ENCODE results near the gene CTSK.

Gene CTSK

GRCh38 chr1:150751443-150751842 lies 56.6 kb downstream of the CTSK start:
- DNase-seq: no peak

GRCh38 chr1:150749720-150750311 lies 58.2 kb downstream of the CTSK start:
- DNase-seq: no peak

GRCh38 chr1:150748878-150749719 lies 59.0 kb downstream of the CTSK start:
- no peak for DNase-seq

All from NCI-H69 (cell line).